IPS DF 6.9 (cell line): ENCODE measurements around the gene RCAN2.

Experiments
- DNase-seq: peaks from one replicate; pipeline ENCODE4 v3.0.0-alpha.2; 2013; ENCODE audit warnings: low read depth, low spot score
- H3K27ac ChIP-seq: one replicate; pipeline ENCODE4 v1.5.1; 2013; ENCODE audit warnings: low read length, control low read depth
- H3K27me3 ChIP-seq: 2 replicates; pipeline ENCODE4 v1.6.1; 2013; ENCODE audit warnings: mild to moderate bottlenecking, low read length; ENCODE audit not compliant: control insufficient read depth, insufficient read depth
- H3K36me3 ChIP-seq: 2 replicates; pipeline ENCODE4 v1.6.1; 2013; ENCODE audit warnings: low read length; ENCODE audit not compliant: control insufficient read depth, insufficient read depth
- H3K4me1 ChIP-seq: 2 replicates; pipeline ENCODE4 v1.6.1; 2013; ENCODE audit warnings: low read length; ENCODE audit not compliant: control insufficient read depth, insufficient read depth
- H3K4me3 ChIP-seq: 2 replicates; pipeline ENCODE4 v1.5.1; 2013; ENCODE audit warnings: mild to moderate bottlenecking, low read length
- H3K9me3 ChIP-seq: 2 replicates; pipeline ENCODE4 v1.6.1; 2013; ENCODE audit warnings: low read length, inconsistent platforms; ENCODE audit not compliant: control insufficient read depth, insufficient read depth
- WGBS: extraction: QIAGEN DNeasy Blood & Tissue Kit; methylation state at CpG from one replicate; pipeline ENCODE4 v1.1.7; 2013; ENCODE audit warnings: mixed read lengths, missing lambda C conversion rate; ENCODE audit not compliant: insufficient read length, insufficient coverage; 5-methylcytosine and 5-hydroxymethylcytosine counted together

Gene RCAN2

DNA sequence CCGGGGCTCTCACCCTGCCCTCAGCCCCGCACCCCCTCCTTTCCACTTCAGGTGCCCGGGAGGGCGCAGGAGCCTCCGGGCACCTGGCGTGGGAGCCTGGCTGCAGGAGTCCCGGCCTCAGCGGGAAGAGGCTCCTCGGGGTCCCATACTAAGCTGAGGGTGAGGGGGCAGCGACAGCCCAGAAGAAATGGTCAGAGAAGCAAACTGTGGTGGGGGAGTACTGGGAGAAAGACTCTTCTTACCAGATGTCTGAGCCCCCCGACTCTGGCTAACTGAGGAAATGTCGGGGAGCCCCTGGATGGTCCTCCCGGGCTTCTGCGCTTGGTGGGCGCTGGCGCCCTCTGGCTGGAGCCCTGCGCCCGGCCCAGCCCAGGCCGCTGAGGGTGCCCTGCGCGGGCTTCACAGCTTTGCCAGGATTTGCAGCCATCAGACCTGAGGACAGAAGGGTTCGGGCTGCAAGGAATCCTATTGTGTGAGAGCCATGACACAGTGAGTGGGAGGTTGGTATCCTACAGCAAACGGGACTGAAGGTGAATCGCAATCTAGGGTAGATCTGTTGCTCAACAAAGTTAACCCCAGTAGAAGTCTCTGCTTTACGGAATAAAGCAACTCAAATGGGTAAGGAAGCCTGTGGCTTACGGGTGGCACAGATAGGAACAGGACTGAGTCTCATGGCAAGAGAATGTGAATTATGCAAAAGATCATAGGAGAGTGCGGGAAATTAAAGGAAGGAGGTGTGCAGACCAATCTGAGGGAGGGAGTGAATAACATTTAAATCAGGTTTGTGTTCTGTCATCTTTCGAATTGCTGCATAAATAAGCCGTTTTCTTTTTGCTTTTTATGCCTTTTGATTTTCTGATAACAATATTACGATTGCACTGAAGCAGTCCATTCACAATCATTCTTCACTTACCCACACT is 639 bp upstream of the RCAN2 start:
- no peaks in the 10 kb centered on the region for H3K27me3 ChIP-seq
- no peak for DNase-seq

GRCh38 chr6:46490425-46491200 is 636 bp downstream of the RCAN2 start:
- no CpG with 5 or more reads among the region's 56 CpGs for WGBS
- DNase-seq: no peak
- no peaks in the 10 kb centered on the region for H3K27me3 ChIP-seq
- H3K4me3 ChIP-seq: peak overlapping the region; percentile 93; the same call in 1 of the 2 replicates
- H3K36me3 ChIP-seq: no peaks in the 10 kb centered on the region
- H3K4me1 ChIP-seq: no peaks in the 10 kb centered on the region; the same call in 1 of the 2 replicates
- H3K9me3 ChIP-seq: no peaks in the 10 kb centered on the region
- H3K27ac ChIP-seq: no peak overlapping the region

More for the DNA sequence above, 639 bp upstream of the RCAN2 start:
- peak overlapping the region; percentile 93; the same call in 1 of the 2 replicates for H3K4me3 ChIP-seq
- H3K9me3 ChIP-seq: no peaks in the 10 kb centered on the region
- H3K4me1 ChIP-seq: no peaks in the 10 kb centered on the region; the same call in 1 of the 2 replicates
- no peaks in the 10 kb centered on the region for H3K36me3 ChIP-seq
- no CpG with 5 or more reads among the region's 30 CpGs for WGBS
- no peak overlapping the region for H3K27ac ChIP-seq

GRCh38 chr6:46486181-46486580 is 5.1 kb downstream of the RCAN2 start:
- no CpG with 5 or more reads among the region's 3 CpGs for WGBS
- Histone ChIP-seq H3K27me3 (no peaks in the 10 kb centered on the region), H3K4me1 (no peaks in the 10 kb centered on the region), H3K36me3 (no peaks in the 10 kb centered on the region), H3K27ac (no peak overlapping the region), H3K4me3 (no peak overlapping the region), H3K9me3 (no peaks in the 10 kb centered on the region)
- no peak for DNase-seq

GRCh38 chr6:46484081-46484820 is 7.0 kb downstream of the RCAN2 start:
- no CpG with 5 or more reads among the region's 6 CpGs for WGBS
- DNase-seq: no peak

DNA sequence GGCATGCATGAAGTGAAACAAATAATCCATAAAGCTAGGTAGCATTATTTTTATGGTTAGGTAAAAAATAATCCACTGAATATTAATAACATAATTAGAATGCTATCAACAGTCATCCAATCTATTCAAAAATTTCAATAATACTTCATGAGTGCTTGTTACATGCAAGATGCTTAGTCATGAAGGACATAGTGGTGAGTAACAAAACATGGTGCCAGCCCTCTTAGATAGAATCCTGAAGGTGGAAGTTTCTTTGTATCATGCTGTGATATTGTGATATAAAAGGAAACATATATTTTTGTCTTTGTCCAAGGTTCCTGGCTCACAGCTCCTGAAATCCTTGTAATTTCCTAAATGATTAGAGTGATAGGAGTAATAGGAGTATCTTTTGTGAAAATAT is 14.9 kb downstream of the RCAN2 start:
- Histone ChIP-seq H3K4me1 (no peaks in the 10 kb centered on the region), H3K27me3 (no peaks in the 10 kb centered on the region), H3K9me3 (no peaks in the 10 kb centered on the region), H3K4me3 (no peak overlapping the region), H3K27ac (no peak overlapping the region), H3K36me3 (no peaks in the 10 kb centered on the region)
- DNase-seq: no peak

More at GRCh38 chr6:46484081-46484820, 7.0 kb downstream of the RCAN2 start:
- H3K9me3 ChIP-seq: no peaks in the 10 kb centered on the region
- H3K27ac ChIP-seq: no peak overlapping the region
- H3K36me3 ChIP-seq: no peaks in the 10 kb centered on the region
- no peaks in the 10 kb centered on the region for H3K27me3 ChIP-seq
- H3K4me1 ChIP-seq: no peaks in the 10 kb centered on the region
- H3K4me3 ChIP-seq: no peak overlapping the region

DNA sequence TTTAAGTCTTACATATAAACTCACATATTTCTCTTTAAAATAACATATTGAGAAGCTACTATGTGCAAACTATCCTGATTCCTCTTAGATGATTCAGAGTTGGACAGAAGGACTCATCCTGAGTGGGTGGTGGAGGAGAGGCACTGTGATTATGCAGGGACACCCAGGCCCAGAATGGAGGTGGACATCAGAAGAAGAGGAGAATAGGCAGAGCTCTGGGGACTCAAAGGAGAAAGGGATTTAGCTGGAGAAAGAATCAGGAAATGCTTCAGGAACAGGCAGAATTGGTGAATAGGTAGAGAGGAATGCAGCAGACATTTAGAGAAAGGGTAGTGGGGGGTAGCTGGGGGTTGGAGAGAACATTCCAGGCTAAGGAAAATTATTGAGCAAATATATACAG is 17.4 kb downstream of the RCAN2 start:
- Histone ChIP-seq H3K4me3 (no peak overlapping the region), H3K36me3 (no peaks in the 10 kb centered on the region), H3K9me3 (no peaks in the 10 kb centered on the region), H3K4me1 (0 out of 2 replicates have a peak, but pooled peaks cover 1% of the 10 kb centered on the region), H3K27ac (no peak overlapping the region), H3K27me3 (no peaks in the 10 kb centered on the region)
- DNase-seq: no peak

GRCh38 chr6:46472243-46472642 is 19.0 kb downstream of the RCAN2 start:
- no CpG with 5 or more reads among the region's 3 CpGs for WGBS
- no peaks in the 10 kb centered on the region for H3K36me3 ChIP-seq
- 0 out of 2 replicates have a peak, but pooled peaks cover 3% of the 10 kb centered on the region for H3K4me1 ChIP-seq
- H3K27ac ChIP-seq: no peak overlapping the region
- H3K9me3 ChIP-seq: no peaks in the 10 kb centered on the region
- H3K4me3 ChIP-seq: no peak overlapping the region
- H3K27me3 ChIP-seq: no peaks in the 10 kb centered on the region
- DNase-seq: no peak

DNA sequence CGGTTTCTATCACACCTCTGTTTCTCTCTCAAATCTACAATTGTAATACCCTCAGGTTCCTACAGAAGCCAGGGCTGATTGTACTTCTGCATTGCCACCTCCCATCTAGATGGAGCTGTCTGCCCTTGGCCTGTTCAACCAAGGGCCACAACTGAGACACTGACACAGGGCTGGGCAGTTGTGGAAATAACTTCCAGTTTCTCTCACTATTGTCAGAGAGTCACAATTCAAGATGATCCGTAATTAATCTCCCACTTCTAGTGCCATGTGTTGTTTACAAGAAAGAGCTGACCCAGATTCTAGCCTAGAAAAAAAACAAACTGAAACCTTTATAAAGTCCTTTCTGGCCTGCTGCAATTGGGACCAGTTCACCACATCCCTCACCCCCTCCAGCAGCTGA is 22.2 kb downstream of the RCAN2 start:
- no peak overlapping the region for H3K27ac ChIP-seq
- no CpG with 5 or more reads among the region's 2 CpGs for WGBS

DNA sequence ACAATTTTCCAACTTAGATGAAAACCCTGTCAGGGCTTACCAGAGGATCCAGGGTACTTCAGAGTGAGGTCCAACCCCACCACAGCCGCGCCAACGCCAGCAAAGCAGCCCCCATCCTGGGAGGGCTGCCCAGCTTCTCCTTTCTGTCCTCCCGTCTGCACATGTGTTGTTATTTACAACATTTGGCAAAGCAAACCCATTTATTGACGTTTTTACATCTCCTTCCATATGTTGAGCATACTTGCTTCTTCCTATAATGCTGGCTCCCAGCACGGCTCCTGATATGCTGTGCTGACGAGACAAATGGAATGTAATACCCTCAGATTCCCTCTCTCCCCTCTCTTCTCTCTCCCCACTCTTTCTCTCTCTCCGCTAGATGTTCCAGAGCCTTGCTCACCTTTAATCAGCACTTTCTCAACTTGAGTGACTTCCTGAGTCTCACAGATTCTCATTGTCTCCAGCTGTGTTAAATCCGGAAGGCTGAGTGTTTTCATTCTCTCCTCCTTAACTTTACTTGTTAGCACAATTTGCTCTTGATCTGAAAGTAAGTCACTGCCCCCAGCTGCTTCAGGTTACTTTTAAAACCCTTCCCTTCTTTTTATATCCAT is 22.7 kb downstream of the RCAN2 start:
- Histone ChIP-seq H3K4me3 (no peak overlapping the region), H3K27me3 (no peaks in the 10 kb centered on the region), H3K4me1 (peaks cover 5% of the 10 kb centered on the region; the same call in 1 of the 2 replicates), H3K9me3 (no peaks in the 10 kb centered on the region), H3K27ac (no peak overlapping the region), H3K36me3 (no peaks in the 10 kb centered on the region)
- WGBS: no CpG with 5 or more reads among the region's 9 CpGs
- DNase-seq: no peak

More for the DNA sequence above, 22.2 kb downstream of the RCAN2 start:
- Histone ChIP-seq H3K27me3 (no peaks in the 10 kb centered on the region), H3K4me1 (peaks cover 5% of the 10 kb centered on the region; the same call in 1 of the 2 replicates), H3K9me3 (no peaks in the 10 kb centered on the region), H3K4me3 (no peak overlapping the region), H3K36me3 (no peaks in the 10 kb centered on the region)
- DNase-seq: no peak

DNA sequence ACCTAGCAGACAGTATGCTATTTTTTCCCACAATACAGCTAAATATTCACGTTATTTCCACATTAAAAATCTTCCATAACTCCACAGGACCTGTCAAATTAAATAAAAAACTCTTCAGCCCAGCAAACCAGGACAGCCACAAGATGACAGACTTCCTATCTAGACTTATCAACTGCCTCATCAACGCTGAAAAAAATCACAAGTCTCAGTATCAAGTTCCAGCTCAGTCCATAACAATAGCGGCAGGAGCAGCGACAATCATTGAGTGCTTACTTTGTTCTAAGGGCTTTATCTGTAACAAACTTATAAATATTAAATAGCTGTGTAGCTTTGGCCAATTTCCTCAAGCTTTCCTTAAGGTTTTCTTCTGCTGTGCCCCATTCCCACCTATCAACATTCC is 24.7 kb downstream of the RCAN2 start:
- Histone ChIP-seq H3K27ac (no peak overlapping the region), H3K27me3 (no peaks in the 10 kb centered on the region), H3K4me1 (peaks cover 5% of the 10 kb centered on the region; the same call in 1 of the 2 replicates), H3K9me3 (no peaks in the 10 kb centered on the region), H3K4me3 (no peak overlapping the region), H3K36me3 (no peaks in the 10 kb centered on the region)
- DNase-seq: no peak
- WGBS: 100% methylated on average over 1 of the region's 4 CpGs
